ENCODE data around the gene EFCAB6.

- TF ChIP-seq CTCF (IDR thresholded peaks at IDR 0.05) (no peak), POLR2A (IDR thresholded peaks at IDR 0.05) (no peak)
Observed at GRCh38 chr22:43533156-43533530, 279.0 kb downstream of the EFCAB6 start.
